ENCODE results near the gene PNMA8A.

DNA sequence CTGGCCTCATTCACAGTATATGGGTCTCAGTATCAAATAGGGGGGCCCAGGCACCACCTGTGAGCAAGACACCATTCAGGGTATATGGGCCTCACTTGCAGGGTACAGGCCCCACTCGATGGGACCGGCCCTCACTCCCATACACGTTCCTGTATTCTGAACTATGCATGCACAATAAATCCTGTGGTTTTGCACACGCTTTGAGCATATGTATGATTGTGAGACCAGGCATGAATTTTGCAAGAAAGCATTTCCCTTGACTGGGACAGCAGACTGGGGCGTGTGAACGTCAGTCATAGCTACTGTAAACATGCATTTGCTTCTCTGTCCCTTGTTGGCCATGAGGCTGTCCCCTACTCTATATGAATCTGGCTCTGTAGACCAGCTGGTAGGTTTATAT is 24.9 kb upstream of the PNMA8A start:
- no peak for TF ChIP-seq POLR2AphosphoS5 (IDR thresholded peaks at IDR 0.05; ENCODE audit: low read depth, low read length)
- TF ChIP-seq CREB1 (IDR thresholded peaks at IDR 0.05) = no peak
- TF ChIP-seq CREB1 (CRISPR knock-in tag; IDR thresholded peaks at IDR 0.05) = no peak
- TF ChIP-seq IRF2 (CRISPR knock-in tag; IDR thresholded peaks at IDR 0.05) = no peak
- TF ChIP-seq, protein P1, sequence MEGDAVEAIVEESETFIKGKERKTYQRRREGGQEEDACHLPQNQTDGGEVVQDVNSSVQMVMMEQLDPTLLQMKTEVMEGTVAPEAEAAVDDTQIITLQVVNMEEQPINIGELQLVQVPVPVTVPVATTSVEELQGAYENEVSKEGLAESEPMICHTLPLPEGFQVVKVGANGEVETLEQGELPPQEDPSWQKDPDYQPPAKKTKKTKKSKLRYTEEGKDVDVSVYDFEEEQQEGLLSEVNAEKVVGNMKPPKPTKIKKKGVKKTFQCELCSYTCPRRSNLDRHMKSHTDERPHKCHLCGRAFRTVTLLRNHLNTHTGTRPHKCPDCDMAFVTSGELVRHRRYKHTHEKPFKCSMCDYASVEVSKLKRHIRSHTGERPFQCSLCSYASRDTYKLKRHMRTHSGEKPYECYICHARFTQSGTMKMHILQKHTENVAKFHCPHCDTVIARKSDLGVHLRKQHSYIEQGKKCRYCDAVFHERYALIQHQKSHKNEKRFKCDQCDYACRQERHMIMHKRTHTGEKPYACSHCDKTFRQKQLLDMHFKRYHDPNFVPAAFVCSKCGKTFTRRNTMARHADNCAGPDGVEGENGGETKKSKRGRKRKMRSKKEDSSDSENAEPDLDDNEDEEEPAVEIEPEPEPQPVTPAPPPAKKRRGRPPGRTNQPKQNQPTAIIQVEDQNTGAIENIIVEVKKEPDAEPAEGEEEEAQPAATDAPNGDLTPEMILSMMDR (CRISPR knock-in tag; IDR thresholded peaks at IDR 0.05) = no peak
- no peak for TF ChIP-seq AFF4 (CRISPR knock-in tag; IDR thresholded peaks at IDR 0.05)
- TF ChIP-seq ZFP36 (IDR thresholded peaks at IDR 0.05; ENCODE audit: borderline replicate concordance, low read depth, low read length, partially characterized antibody) = no peak
- no peak for TF ChIP-seq ZNF180 (CRISPR knock-in tag; IDR thresholded peaks at IDR 0.05; ENCODE audit: borderline replicate concordance, low read depth)
- no peak for TF ChIP-seq SOX6 (IDR thresholded peaks at IDR 0.05)
- no peak for TF ChIP-seq SOX6 (CRISPR knock-in tag; IDR thresholded peaks at IDR 0.05)

Data from HepG2 (cell line).